IMR-90 (cell line): ENCODE results near the gene EGF. TPM values are rescaled to one million over a fixed set of nuclear protein-coding genes. Genes with fewer than 3 reads are reported as not detected.

ENCODE experiments used
- ATAC-seq: fragments of 200-7000 bp; cut with Tn5 transposase; 2 replicates; pipeline ENCODE4 v1.9.1; 2020; ENCODE audit warnings: low read depth, mild to moderate bottlenecking, moderate library complexity
- BruUV-seq: library from RNA; stranded (reverse); fragments of 400-500 nt; replicated peaks from 2 replicates; lab custom pipeline; 2021; lab: Mats Ljungman, UMichigan
- CTCF ChIA-PET: fragments of 300-600 bp; formaldehyde crosslinking; extraction: SDS; loops from one replicate; lab custom pipeline; 2021; ENCODE audit warnings: antibody characterized with exemption; lab: Yijun Ruan, JAX
- POLR2A ChIA-PET: fragments of 300-600 bp; sonication (Branson Sonifier 250); formaldehyde crosslinking; loops from one replicate; lab custom pipeline; 2022; ENCODE audit warnings: antibody characterized with exemption; ENCODE audit not compliant: unreplicated experiment; lab: Charles Lee
- DNase-seq: peaks from one replicate; pipeline ENCODE4 v3.0.0; 2013
- H2AFZ ChIP-seq: replicated peaks from 2 replicates; pipeline ENCODE3; 2013; ENCODE audit warnings: low read length, mild to moderate bottlenecking; ENCODE audit not compliant: poor library complexity
- H2AK5ac ChIP-seq: 2 replicates; pipeline ENCODE4 v1.6.1; 2013; ENCODE audit warnings: low read depth, low read length, inconsistent platforms
- H2AK9ac ChIP-seq: replicated peaks from 2 replicates; pipeline ENCODE3; 2013; ENCODE audit warnings: mild to moderate bottlenecking, low read depth, low read length, moderate library complexity; ENCODE audit not compliant: poor library complexity
- H2BK120ac ChIP-seq: 2 replicates; pipeline ENCODE4 v1.6.1; 2013; ENCODE audit warnings: low read depth, low read length, inconsistent platforms
- H2BK15ac ChIP-seq: 3 replicates; pipeline ENCODE4 v1.6.1; 2013; ENCODE audit warnings: low read depth, low read length, inconsistent platforms
- H2BK20ac ChIP-seq: 2 replicates; pipeline ENCODE4 v1.6.1; 2013; ENCODE audit warnings: low read depth, mild to moderate bottlenecking, inconsistent platforms, low read length, moderate library complexity
- H2BK5ac ChIP-seq: 2 replicates; pipeline ENCODE4 v1.6.1; 2013; ENCODE audit warnings: mild to moderate bottlenecking, low read depth, low read length, inconsistent platforms; ENCODE audit not compliant: poor library complexity, severe bottlenecking
- H3K14ac ChIP-seq: replicated peaks from 2 replicates; pipeline ENCODE4 v1.6.1; 2013; ENCODE audit warnings: low read depth, low read length, inconsistent platforms
- H3K18ac ChIP-seq: 2 replicates; pipeline ENCODE4 v1.6.1; 2013; ENCODE audit warnings: low read depth, low read length, control low read depth
- H3K23ac ChIP-seq: 2 replicates; pipeline ENCODE4 v1.6.1; 2013; ENCODE audit warnings: low read depth, low read length, inconsistent platforms
- H3K27ac ChIP-seq: 2 replicates; pipeline ENCODE4 v1.5.1; 2013; ENCODE audit warnings: mild to moderate bottlenecking, control low read depth, low read length; ENCODE audit not compliant: insufficient read depth
- H3K27me3 ChIP-seq: 2 replicates; pipeline ENCODE4 v1.6.1; 2013; ENCODE audit warnings: low read length; ENCODE audit not compliant: control insufficient read depth, insufficient read depth
- H3K36me3 ChIP-seq: 2 replicates; pipeline ENCODE4 v1.6.1; 2013; ENCODE audit warnings: low read length, mixed read lengths; ENCODE audit not compliant: control insufficient read depth, insufficient read depth
- H3K4ac ChIP-seq: 2 replicates; pipeline ENCODE4 v1.6.1; 2013; ENCODE audit warnings: low read depth, low read length, inconsistent platforms
- H3K4me1 ChIP-seq: 2 replicates; pipeline ENCODE4 v1.6.1; 2013; ENCODE audit warnings: low read length, mixed read lengths; ENCODE audit not compliant: control insufficient read depth, insufficient read depth
- H3K4me2 ChIP-seq: 2 replicates; pipeline ENCODE4 v1.6.1; 2013; ENCODE audit warnings: low read depth, mild to moderate bottlenecking, control low read depth, low read length, moderate library complexity
- H3K4me3 ChIP-seq: 2 replicates; pipeline ENCODE4 v1.5.1; 2013; ENCODE audit warnings: low read depth, mild to moderate bottlenecking, control low read depth, low read length, moderate library complexity; ENCODE audit not compliant: insufficient read depth
- H3K56ac ChIP-seq: 2 replicates; pipeline ENCODE4 v1.6.1; 2013; ENCODE audit warnings: low read length, inconsistent platforms; ENCODE audit not compliant: insufficient read depth; ENCODE audit errors: extremely low read depth
- H3K79me1 ChIP-seq, 2 experiments: 2 replicates each; pipeline ENCODE4 v1.6.1; 2013; ENCODE audit warnings: low read length in 2 of 2, inconsistent platforms in 1 of 2, low read depth in 1 of 2
- H3K9ac ChIP-seq: 2 replicates; pipeline ENCODE4 v1.6.1; 2013; ENCODE audit warnings: low read depth, low read length, control low read depth
- H3K9me1 ChIP-seq: 2 replicates; pipeline ENCODE4 v1.6.1; 2013; ENCODE audit warnings: low read length, inconsistent platforms; ENCODE audit not compliant: insufficient read depth
- H3K9me3 ChIP-seq: 2 replicates; pipeline ENCODE4 v1.6.1; 2013; ENCODE audit warnings: low read length; ENCODE audit not compliant: control insufficient read depth, insufficient read depth
- H4K20me1 ChIP-seq: 2 replicates; pipeline ENCODE4 v1.6.1; 2013; ENCODE audit warnings: low read length, inconsistent platforms; ENCODE audit not compliant: insufficient read depth
- H4K5ac ChIP-seq: 2 replicates; pipeline ENCODE4 v1.6.1; 2013; ENCODE audit warnings: mild to moderate bottlenecking, low read depth, low read length, control low read depth
- H4K8ac ChIP-seq, 2 experiments: 2 replicates each; pipeline ENCODE4 v1.6.1; 2013; ENCODE audit warnings: low read depth in 2 of 2, low read length in 2 of 2, control low read depth in 1 of 2, inconsistent platforms in 1 of 2
- H4K91ac ChIP-seq: 2 replicates; pipeline ENCODE4 v1.6.1; 2013; ENCODE audit warnings: low read depth, low read length, inconsistent platforms; ENCODE audit not compliant: insufficient read depth
- CEBPB ChIP-seq: IDR thresholded peaks from 2 replicates; pipeline ENCODE4 v1.6.1; 2012; ENCODE audit warnings: low read depth, low read length, improper control_type of control experiment
- MAFK ChIP-seq: IDR thresholded peaks from 2 replicates; pipeline ENCODE4 v1.6.1; 2012; ENCODE audit warnings: low read depth, low read length, improper control_type of control experiment
- MXI1 ChIP-seq: IDR thresholded peaks from 2 replicates; pipeline ENCODE4 v1.6.1; 2012; ENCODE audit warnings: low read depth, mild to moderate bottlenecking, low read length, moderate library complexity, borderline replicate concordance
- POLR2A ChIP-seq: IDR thresholded peaks from 2 replicates; pipeline ENCODE4 v1.6.1; 2012; ENCODE audit warnings: mild to moderate bottlenecking, low read depth, low read length
- RCOR1 ChIP-seq: IDR thresholded peaks from 2 replicates; pipeline ENCODE4 v1.6.1; 2012; ENCODE audit warnings: mild to moderate bottlenecking, low read length, improper control_type of control experiment; ENCODE audit not compliant: insufficient replicate concordance
- RFX5 ChIP-seq: IDR thresholded peaks from 2 replicates; pipeline ENCODE4 v1.8.0; 2012; ENCODE audit warnings: low read depth, mild to moderate bottlenecking, low read length, moderate library complexity
- SMC3 ChIP-seq: fragments of 150-350 bp; IDR thresholded peaks from 2 replicates; pipeline ENCODE4 v1.6.1; 2016; ENCODE audit warnings: low read depth, mild to moderate bottlenecking, antibody characterized with exemption, low read length, moderate library complexity
- WGBS, 2 experiments: methylation state at CpG; one replicate each; pipeline versions ENCODE4 v1.1.5 to v1.1.7; 2013; ENCODE audit warnings: missing lambda C conversion rate in 2 of 2; ENCODE audit not compliant: insufficient read length in 1 of 2; ENCODE audit errors: extremely low coverage in 2 of 2; 5-methylcytosine and 5-hydroxymethylcytosine counted together
- dilution Hi-C: fragments of 300-500 bp; cut with HindIII; formaldehyde crosslinking; loops from one replicate; pipeline ENCODE4 v1.14.3; 2018; ENCODE audit warnings: low sequenced_read_pairs; ENCODE audit not compliant: unreplicated experiment
- in situ Hi-C: fragments of 300-500 bp; cut with MboI; formaldehyde crosslinking; loops from 3 replicates; pipeline ENCODE4 v1.14.3; 2019; ENCODE audit warnings: low sequenced_read_pairs, inconsistent platforms, mixed read lengths
- intact Hi-C: fragments of 100-400 bp; cut with micrococcal nuclease; formaldehyde crosslinking; loops from 2 replicates; pipeline ENCODE4 v1.10.0; 2022
- polyA plus RNA-seq, 3 experiments: library from polyadenylated mRNA; depleted of rRNA; stranded (reverse); fragments of >200 nt; gene quantifications; 2 replicates each; pipeline ENCODE4 v1.2.3, GENCODE V29; 2012; ENCODE audit warnings: low replicate concordance in 1 of 3
- total RNA-seq: library from RNA; depleted of rRNA; stranded (reverse); fragments of >200 nt; gene quantifications from 2 replicates; pipeline ENCODE4 v1.2.3, GENCODE V29; 2012
- TF ChIP-seq, protein P1 (sequence below): fragments of 150-350 bp; IDR thresholded peaks from 2 replicates; pipeline ENCODE4 v1.6.1; 2017; ENCODE audit warnings: mild to moderate bottlenecking, antibody characterized with exemption, low read length, low read depth
- TF ChIP-seq, protein P2 (sequence below): fragments of 150-350 bp; IDR thresholded peaks from 2 replicates; pipeline ENCODE4 v1.6.1; 2016; ENCODE audit warnings: low read depth, mild to moderate bottlenecking, low read length, moderate library complexity, borderline replicate concordance
- TF ChIP-seq, protein P3 (sequence below): conservative IDR thresholded peaks from 2 replicates; pipeline ENCODE4 v1.5.1; 2012; ENCODE audit warnings: mild to moderate bottlenecking, low read depth, low read length, improper control_type of control experiment

Gene EGF
- total and polyA plus RNA-seq, 2 of the 4 experiments (the other 2 are of a cell fraction): 1.7 to 2.2 TPM

DNA sequence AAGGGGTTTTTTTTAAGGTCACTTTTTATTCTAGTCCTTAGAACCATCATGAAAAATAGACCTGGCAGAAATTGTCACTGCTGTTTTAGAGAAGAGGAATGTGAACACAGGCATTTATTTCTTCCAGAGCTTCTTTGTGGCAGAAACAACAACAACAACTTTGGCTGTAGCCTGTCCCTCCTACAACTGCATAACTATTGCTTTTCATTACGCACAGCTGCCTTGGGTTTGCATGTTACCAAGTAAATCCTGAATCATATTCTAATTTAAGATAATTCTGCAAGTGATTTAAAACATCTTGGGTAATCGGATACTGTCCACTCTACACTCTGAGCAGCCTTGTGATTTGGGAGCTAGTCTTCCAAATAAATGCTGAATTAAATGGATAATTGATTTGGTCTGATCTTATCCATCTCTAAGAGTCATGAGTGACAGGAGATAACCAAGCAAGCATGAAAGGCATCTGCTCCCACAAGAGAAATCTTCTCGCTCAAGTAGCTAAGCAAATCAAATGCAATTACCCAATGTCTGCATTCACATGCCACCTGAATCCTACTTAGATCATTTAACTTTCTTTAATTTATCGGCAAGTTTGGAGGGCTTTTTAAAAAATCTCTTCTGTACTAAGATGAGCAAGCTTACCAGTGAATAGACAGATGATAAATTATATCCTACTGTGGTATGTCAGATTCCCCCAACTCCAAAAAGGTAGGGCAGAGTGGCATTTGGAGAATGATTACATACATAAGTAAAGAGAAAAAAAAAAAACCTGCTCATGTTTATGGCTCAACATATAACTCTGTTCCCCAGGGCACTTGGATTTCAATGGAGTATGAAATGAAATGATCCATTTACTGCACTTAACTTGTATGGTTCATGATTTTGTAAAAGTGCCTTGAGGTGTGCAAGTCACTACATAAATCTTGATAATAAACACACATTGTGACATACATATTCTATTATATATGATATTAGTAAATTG is 73.6 kb downstream of the EGF start (continued):
- TF ChIP-seq, protein P1, sequence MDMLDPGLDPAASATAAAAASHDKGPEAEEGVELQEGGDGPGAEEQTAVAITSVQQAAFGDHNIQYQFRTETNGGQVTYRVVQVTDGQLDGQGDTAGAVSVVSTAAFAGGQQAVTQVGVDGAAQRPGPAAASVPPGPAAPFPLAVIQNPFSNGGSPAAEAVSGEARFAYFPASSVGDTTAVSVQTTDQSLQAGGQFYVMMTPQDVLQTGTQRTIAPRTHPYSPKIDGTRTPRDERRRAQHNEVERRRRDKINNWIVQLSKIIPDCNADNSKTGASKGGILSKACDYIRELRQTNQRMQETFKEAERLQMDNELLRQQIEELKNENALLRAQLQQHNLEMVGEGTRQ: no peak

DNA sequence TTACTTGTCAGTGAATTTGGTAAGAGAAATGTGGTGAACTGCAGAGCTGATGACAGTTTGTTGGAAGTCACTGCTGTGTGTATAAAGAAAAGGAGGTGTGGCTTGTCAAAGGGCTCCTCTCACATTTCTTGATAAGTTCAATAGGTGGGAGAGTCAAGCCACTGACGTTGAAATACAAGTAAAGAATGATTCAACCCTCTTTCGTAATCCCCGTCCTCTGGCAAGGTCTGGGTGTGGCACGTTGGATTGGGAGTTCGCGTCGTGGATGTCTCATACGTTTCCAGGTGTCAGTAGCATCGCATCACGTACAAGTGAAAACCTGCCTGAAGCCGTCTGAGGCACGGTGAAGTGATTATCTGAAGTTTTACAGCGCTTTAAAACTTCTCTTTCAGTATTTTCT is 76.4 kb downstream of the EGF start:
- H2AFZ ChIP-seq: no peak overlapping the region
- no CpG with 5 or more reads among the region's 13 CpGs for WGBS, 2 experiments
- ChIA-PET POLR2A (no interaction called here), CTCF (no interaction called here)
- dilution Hi-C loops: no loop called here
- no peak overlapping the region for H2BK5ac ChIP-seq
- DNase-seq: no peak
- no peak overlapping the region for H3K56ac ChIP-seq
- TF ChIP-seq RFX5: no peak
- no peak for TF ChIP-seq RCOR1
- TF ChIP-seq POLR2A: no peak
- TF ChIP-seq CEBPB: peak; percentile 30; the same call in 1 of the 2 replicates
- no peak for TF ChIP-seq MAFK
- TF ChIP-seq, protein P2, sequence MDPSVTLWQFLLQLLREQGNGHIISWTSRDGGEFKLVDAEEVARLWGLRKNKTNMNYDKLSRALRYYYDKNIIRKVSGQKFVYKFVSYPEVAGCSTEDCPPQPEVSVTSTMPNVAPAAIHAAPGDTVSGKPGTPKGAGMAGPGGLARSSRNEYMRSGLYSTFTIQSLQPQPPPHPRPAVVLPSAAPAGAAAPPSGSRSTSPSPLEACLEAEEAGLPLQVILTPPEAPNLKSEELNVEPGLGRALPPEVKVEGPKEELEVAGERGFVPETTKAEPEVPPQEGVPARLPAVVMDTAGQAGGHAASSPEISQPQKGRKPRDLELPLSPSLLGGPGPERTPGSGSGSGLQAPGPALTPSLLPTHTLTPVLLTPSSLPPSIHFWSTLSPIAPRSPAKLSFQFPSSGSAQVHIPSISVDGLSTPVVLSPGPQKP: no peak
- TF ChIP-seq SMC3: no peak
- no peak for TF ChIP-seq MXI1
- TF ChIP-seq, protein P3, sequence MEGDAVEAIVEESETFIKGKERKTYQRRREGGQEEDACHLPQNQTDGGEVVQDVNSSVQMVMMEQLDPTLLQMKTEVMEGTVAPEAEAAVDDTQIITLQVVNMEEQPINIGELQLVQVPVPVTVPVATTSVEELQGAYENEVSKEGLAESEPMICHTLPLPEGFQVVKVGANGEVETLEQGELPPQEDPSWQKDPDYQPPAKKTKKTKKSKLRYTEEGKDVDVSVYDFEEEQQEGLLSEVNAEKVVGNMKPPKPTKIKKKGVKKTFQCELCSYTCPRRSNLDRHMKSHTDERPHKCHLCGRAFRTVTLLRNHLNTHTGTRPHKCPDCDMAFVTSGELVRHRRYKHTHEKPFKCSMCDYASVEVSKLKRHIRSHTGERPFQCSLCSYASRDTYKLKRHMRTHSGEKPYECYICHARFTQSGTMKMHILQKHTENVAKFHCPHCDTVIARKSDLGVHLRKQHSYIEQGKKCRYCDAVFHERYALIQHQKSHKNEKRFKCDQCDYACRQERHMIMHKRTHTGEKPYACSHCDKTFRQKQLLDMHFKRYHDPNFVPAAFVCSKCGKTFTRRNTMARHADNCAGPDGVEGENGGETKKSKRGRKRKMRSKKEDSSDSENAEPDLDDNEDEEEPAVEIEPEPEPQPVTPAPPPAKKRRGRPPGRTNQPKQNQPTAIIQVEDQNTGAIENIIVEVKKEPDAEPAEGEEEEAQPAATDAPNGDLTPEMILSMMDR: no peak
- no peak overlapping the region for H3K23ac ChIP-seq
- ATAC-seq: no peak
- H3K4me3 ChIP-seq: no peak overlapping the region
- no peak overlapping the region for H4K5ac ChIP-seq
- H2BK120ac ChIP-seq: no peak overlapping the region
- no peak overlapping the region for H2BK15ac ChIP-seq
- no peaks in the 10 kb centered on the region for H4K20me1 ChIP-seq
- no peak overlapping the region for H3K18ac ChIP-seq
- H2AK5ac ChIP-seq: no peak overlapping the region
- H3K9ac ChIP-seq: no peak overlapping the region
- H3K9me1 ChIP-seq: no peaks in the 10 kb centered on the region
- no peak overlapping the region for H2AK9ac ChIP-seq
- BruUV-seq: no TSS peak
- H3K14ac ChIP-seq: no peak overlapping the region
- no peak overlapping the region for H4K91ac ChIP-seq
- H3K36me3 ChIP-seq: no peaks in the 10 kb centered on the region
- H4K8ac ChIP-seq: no peak overlapping the region
- no peaks in the 10 kb centered on the region for H3K4me1 ChIP-seq
- H3K4ac ChIP-seq: no peak overlapping the region
- in situ Hi-C loops: no loop called here
- H3K27ac ChIP-seq: no peak overlapping the region
- no peaks in the 10 kb centered on the region for H3K9me3 ChIP-seq
- H3K27me3 ChIP-seq: no peaks in the 10 kb centered on the region
- H3K79me1 ChIP-seq: no peaks in the 10 kb centered on the region
- H3K4me2 ChIP-seq: no peak overlapping the region
- intact Hi-C loops: no loop called here
- no peak overlapping the region for H2BK20ac ChIP-seq
